Mononuclear cell (primary cell): ENCODE results near the gene CRYBG1. TPM values are rescaled to one million over a fixed set of nuclear protein-coding genes. Genes with fewer than 3 reads are reported as not detected.
"Not testable (repeated sequence)": the region's sequence is repeated elsewhere in the genome, so short reads cannot be mapped to it uniquely, and the experiment has no call there.

Experiments
- H3K27me3 ChIP-seq: 2 replicates; pipeline ENCODE4 v1.6.0; 2011; ENCODE audit warnings: low read length, control low read depth; ENCODE audit not compliant: insufficient read depth
- H3K4me1 ChIP-seq: 2 replicates; pipeline ENCODE4 v1.5.1; 2011; ENCODE audit warnings: mild to moderate bottlenecking, low read length, control low read depth; ENCODE audit not compliant: insufficient read depth
- H3K4me3 ChIP-seq: 2 replicates; pipeline ENCODE4 v1.5.1; 2011; ENCODE audit warnings: mild to moderate bottlenecking, low read length, moderate library complexity
- H3K9me3 ChIP-seq: 2 replicates; pipeline ENCODE4 v1.5.1; 2011; ENCODE audit warnings: low read depth, mild to moderate bottlenecking, control low read depth, low read length
- total RNA-seq: library from RNA; depleted of rRNA; stranded (reverse); fragments of >200 nt; gene quantifications from one replicate; pipeline ENCODE4 v1.2.3, GENCODE V29; 2012

Gene CRYBG1
- total RNA-seq, 1 donor: 60.9 TPM

DNA sequence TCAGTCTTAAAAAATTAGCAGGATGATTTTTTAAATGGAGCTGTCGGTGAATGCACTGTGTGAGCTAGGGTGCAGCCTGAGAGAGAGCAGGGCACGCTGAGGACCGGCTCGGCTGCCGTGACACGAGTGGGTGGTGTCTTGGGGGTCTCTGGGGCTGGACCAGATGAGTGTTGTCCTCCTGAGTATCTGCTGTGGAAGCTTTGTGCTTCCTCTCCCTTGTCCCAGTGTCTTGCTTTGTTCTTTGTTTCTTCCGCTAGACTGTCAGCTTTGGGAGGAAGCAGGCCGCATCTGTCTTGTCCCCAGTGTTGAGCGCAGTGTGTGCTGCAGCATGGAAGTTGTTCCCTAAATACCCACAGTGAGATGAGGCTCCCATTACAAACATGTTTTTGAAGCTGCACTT is 179.4 kb downstream of the CRYBG1 start:
- H3K9me3 ChIP-seq: no peaks in the 10 kb centered on the region
- H3K27me3 ChIP-seq: no peaks in the 10 kb centered on the region
- H3K4me1 ChIP-seq: peaks cover 50% of the 10 kb centered on the region
- no peak overlapping the region for H3K4me3 ChIP-seq

DNA sequence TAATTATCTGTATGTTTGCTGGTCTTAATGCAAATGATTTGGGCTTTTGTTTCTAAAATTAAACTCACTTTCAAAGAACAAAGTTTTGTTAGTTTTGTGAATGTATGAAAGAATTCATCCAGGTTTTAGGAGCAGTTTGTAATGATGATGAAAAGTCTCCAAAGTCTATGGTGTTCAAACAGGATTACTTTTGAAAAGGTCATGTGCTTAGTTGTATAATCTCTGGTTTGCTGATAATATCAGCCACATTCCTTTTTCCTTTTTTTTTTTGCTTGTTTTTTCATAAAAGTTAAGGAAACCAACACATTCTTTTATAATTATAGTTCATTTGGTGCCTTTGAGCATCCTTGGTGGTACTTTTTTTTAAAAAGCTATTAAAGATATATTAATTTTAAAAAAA is 179.9 kb downstream of the CRYBG1 start:
- H3K4me1 ChIP-seq: peaks cover 54% of the 10 kb centered on the region
- H3K4me3 ChIP-seq: no peak overlapping the region
- H3K9me3 ChIP-seq: no peaks in the 10 kb centered on the region
- no peaks in the 10 kb centered on the region for H3K27me3 ChIP-seq

- H3K27me3 ChIP-seq: no peaks in the 10 kb centered on the region
- peaks cover 59% of the 10 kb centered on the region for H3K4me1 ChIP-seq
- H3K4me3 ChIP-seq: no peak overlapping the region
- no peaks in the 10 kb centered on the region for H3K9me3 ChIP-seq
These were observed 180.4 kb downstream of the CRYBG1 start for GRCh38 chr6:106540907-106541306.

GRCh38 chr6:106546261-106546690 is 185.8 kb downstream of the CRYBG1 start:
- Histone ChIP-seq H3K4me1 (peaks cover 53% of the 10 kb centered on the region), H3K9me3 (no peaks in the 10 kb centered on the region), H3K4me3 (no peak overlapping the region), H3K27me3 (no peaks in the 10 kb centered on the region)

- H3K9me3 ChIP-seq: no peaks in the 10 kb centered on the region
- peaks cover 56% of the 10 kb centered on the region for H3K4me1 ChIP-seq
- no peaks in the 10 kb centered on the region for H3K27me3 ChIP-seq
- no peak overlapping the region for H3K4me3 ChIP-seq
These were observed 186.3 kb downstream of the CRYBG1 start for GRCh38 chr6:106546691-106547414.

- H3K4me1 ChIP-seq: peaks cover 60% of the 10 kb centered on the region
- no peaks in the 10 kb centered on the region for H3K27me3 ChIP-seq
- H3K4me3 ChIP-seq: no peak overlapping the region
These were observed 187.3 kb downstream of the CRYBG1 start for GRCh38 chr6:106547601-106548453.

GRCh38 chr6:106548926-106549455 is 188.5 kb downstream of the CRYBG1 start:
- H3K27me3 ChIP-seq, H3K9me3 ChIP-seq, H3K4me3 ChIP-seq: not testable (repeated sequence)
- H3K4me1 ChIP-seq: peaks cover 60% of the 10 kb centered on the region

More at GRCh38 chr6:106547601-106548453, 187.3 kb downstream of the CRYBG1 start:
- H3K9me3 ChIP-seq: no peaks in the 10 kb centered on the region

DNA sequence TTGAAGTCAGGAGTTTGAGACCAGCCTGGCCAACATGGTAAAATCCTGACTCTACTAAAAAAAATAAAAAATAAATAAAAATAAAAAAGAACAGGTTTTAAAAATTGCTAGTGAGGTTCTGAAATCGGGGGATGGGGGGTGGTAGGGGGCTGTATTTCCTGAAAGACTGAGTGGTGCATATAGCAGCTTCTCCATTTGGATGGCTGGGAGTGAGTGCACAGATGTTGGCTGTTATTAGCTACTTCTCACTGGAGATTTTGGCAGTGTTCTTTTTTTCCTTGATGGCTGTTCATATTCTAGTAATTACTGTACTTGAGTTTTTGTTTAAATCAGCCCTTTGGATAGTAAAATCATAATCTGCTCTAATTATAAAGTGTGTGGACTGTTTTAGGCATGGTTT is 189.0 kb downstream of the CRYBG1 start:
- H3K4me1 ChIP-seq: peaks cover 60% of the 10 kb centered on the region
- H3K27me3 ChIP-seq: no peaks in the 10 kb centered on the region
- H3K9me3 ChIP-seq: no peaks in the 10 kb centered on the region
- no peak overlapping the region for H3K4me3 ChIP-seq

DNA sequence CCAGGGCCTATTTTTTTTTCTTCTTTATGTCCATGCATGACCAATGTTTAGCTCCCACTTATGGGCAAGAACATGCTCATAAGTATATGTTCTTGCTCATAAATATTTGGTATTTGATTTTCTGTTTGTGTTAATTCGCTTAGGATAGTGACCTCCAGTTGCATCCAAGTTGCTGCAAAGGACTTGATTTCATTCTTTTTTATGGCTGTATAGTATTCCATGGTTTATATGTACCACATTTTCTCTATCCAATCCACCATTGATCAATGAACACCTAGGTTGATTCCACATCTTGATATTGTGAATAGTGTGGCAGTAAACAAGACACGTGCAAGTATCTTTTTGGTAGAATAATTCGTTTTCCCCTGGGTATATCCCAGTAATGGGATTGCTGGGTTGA is 190.6 kb downstream of the CRYBG1 start:
- Histone ChIP-seq H3K27me3 (no peaks in the 10 kb centered on the region), H3K9me3 (no peaks in the 10 kb centered on the region)

DNA sequence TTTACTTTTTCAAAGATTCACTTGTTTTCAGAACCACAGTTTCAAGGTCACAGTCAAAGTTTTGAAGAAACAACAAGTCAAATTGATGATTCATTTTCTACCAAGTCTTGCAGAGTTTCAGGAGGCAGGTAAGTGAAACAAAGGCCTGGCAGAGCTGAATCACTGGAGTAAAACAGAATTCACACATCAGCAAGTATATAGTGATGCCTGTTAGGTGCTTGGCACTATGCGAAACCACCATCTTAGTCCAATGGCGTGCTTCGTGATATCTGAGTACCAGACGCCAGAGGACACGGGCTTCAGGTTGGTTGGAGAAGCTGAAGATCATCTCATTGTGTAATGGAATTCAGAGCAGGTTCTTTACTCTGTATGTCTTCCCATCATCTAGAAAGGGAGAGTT is 192.9 kb downstream of the CRYBG1 start:
- Histone ChIP-seq H3K9me3 (no peaks in the 10 kb centered on the region), H3K27me3 (no peaks in the 10 kb centered on the region), H3K4me3 (no peak overlapping the region), H3K4me1 (peaks cover 32% of the 10 kb centered on the region)

More for the DNA sequence above, 190.6 kb downstream of the CRYBG1 start:
- Histone ChIP-seq H3K4me1 (peaks cover 48% of the 10 kb centered on the region), H3K4me3 (no peak overlapping the region)

GRCh38 chr6:106555767-106556166 is 195.2 kb downstream of the CRYBG1 start:
- Histone ChIP-seq H3K9me3 (no peaks in the 10 kb centered on the region), H3K4me3 (no peak overlapping the region), H3K27me3 (no peaks in the 10 kb centered on the region), H3K4me1 (peaks cover 19% of the 10 kb centered on the region)

- peaks cover 19% of the 10 kb centered on the region for H3K4me1 ChIP-seq
- H3K9me3 ChIP-seq: no peaks in the 10 kb centered on the region
- no peaks in the 10 kb centered on the region for H3K27me3 ChIP-seq
- H3K4me3 ChIP-seq: no peak overlapping the region
These were observed 195.9 kb downstream of the CRYBG1 start for GRCh38 chr6:106556368-106556960.

DNA sequence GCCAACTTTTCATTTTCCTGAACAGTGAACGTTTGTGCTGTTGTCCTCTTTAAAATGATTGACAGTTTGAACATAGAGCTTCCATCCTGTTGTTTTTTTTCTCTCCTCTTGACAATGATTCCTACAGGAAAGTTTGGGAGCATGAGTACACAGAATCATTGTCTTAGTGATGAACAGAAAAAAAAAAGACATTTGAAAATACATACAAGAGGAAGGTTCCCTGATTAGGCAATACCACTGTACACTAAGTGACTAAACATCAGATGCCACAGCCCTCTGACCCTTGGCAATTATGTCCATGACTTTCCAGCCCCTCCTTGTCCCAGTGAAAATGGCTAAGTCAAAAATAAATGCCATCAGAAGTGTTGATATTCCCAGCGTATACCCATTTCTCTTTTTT is 197.3 kb downstream of the CRYBG1 start:
- peaks cover 26% of the 10 kb centered on the region for H3K4me1 ChIP-seq
- H3K27me3 ChIP-seq: no peaks in the 10 kb centered on the region
- H3K4me3 ChIP-seq: no peak overlapping the region
- no peaks in the 10 kb centered on the region for H3K9me3 ChIP-seq

GRCh38 chr6:106558364-106558763 is 197.8 kb downstream of the CRYBG1 start:
- Histone ChIP-seq H3K4me1 (peaks cover 30% of the 10 kb centered on the region), H3K4me3 (no peak overlapping the region), H3K27me3 (no peaks in the 10 kb centered on the region), H3K9me3 (no peaks in the 10 kb centered on the region)

DNA sequence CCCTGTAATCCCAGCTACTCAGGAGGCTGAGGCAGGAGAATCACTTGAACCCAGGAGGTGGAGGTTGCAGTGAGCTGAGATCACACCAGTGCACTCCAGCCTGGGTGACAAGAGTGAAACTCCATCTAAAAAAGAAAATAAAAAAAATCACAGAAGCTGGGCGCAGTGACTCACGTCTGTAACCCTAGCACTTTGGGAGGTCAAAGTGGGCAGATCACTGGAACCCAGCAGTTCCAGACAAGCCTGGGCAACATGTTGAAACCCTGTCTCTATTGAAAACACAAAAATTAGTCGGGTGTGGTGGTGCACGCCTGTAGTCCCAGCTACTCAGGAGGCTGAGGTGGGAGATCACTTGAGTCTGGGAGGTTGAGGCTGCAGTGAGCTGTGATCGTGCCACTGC is 199.1 kb downstream of the CRYBG1 start:
- H3K27me3 ChIP-seq, H3K4me3 ChIP-seq, H3K9me3 ChIP-seq: not testable (repeated sequence)
- H3K4me1 ChIP-seq: peaks cover 30% of the 10 kb centered on the region
